GM15510 (cell line): ENCODE results near the gene TBC1D8.

Source experiments
- POLR2A ChIP-seq: IDR thresholded peaks from 3 replicates; pipeline ENCODE4 v1.6.1; 2011; ENCODE audit warnings: borderline replicate concordance; ENCODE audit not compliant: insufficient read length; ENCODE audit errors: extremely low read depth

Gene TBC1D8

DNA sequence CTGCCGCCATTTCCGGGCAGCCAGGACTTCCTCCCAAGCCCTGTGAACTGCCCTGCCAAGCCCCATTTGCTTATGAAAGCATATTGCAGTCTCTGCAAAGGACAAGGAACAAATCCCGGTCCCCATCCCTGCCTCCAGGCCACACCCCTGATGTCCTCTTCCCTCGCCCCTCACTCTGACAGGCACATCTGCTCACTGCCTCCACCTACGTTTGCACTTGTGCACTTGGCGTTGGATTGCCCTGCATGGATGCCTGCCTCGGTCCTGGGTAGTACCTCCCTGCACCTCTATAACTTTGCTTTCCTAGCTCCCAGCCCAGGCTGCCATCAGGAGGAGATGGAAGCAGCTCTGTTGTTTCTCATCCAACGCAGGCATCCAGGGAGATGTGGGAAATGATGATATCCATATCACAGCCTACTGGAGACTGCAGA is 168.7 kb downstream of the TBC1D8 start:
- TF ChIP-seq POLR2A, result no peak

DNA sequence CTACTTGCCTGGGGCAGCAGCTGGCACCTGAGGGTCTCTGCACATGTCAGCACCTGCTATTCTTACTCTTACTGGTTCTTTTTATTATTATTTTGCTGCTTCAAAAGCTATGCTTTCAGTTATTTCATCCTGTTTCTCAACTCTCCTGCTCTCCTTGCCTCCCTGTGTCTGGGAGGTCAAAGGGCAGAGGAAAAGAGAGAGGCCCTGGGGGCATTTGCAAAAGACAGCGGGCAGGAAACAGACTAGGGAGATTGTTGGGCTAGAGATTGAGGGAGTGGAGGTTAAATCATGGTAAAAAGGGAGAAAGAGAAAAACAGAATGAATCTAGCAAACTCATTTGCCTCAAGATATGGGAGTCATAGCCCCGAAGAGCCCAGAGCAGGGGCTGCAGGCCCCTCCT is 170.2 kb downstream of the TBC1D8 start:
- TF ChIP-seq POLR2A, result no peak

GRCh38 chr2:100980046-100980445 is 171.1 kb downstream of the TBC1D8 start:
- no peak for TF ChIP-seq POLR2A

GRCh38 chr2:100978582-100979191 is 172.5 kb downstream of the TBC1D8 start:
- no peak for TF ChIP-seq POLR2A

GRCh38 chr2:100977511-100977910 is 173.7 kb downstream of the TBC1D8 start:
- no peak for TF ChIP-seq POLR2A

DNA sequence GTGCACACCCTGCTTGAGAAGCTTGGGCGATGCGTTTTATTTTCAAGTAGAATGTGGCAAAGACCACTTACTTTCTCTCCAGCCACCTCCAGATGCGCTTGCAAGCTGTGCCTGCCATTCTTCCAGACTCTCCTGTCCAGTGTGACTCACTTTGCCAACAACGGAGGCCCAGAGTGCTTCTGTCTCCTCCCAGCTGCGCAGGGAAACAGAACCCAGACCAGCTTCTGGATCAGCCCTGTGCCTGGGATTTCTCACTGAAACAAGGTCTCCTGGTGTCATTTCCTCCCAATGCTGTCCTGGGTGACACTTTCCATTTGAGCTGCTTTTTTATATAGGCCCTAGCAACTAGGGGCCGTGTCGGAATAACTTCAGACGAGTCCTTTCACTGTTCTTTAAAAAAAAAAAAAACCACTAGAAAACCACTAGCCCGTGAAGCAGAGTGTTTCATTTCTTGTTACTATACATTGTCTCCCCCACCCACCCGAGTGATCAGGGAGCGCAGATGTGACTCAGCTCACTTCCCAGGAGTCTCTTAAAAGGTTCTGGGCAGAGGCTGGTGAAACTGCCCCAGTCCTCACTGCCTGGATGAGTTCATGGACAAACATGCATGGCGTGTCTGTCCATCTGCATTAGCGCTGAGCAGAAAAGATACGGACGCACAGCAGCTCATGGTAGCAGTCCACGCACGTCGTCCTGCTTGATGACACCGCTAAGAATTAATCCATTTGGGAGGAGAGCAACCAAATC is 174.4 kb downstream of the TBC1D8 start:
- TF ChIP-seq POLR2A, result no peak

DNA sequence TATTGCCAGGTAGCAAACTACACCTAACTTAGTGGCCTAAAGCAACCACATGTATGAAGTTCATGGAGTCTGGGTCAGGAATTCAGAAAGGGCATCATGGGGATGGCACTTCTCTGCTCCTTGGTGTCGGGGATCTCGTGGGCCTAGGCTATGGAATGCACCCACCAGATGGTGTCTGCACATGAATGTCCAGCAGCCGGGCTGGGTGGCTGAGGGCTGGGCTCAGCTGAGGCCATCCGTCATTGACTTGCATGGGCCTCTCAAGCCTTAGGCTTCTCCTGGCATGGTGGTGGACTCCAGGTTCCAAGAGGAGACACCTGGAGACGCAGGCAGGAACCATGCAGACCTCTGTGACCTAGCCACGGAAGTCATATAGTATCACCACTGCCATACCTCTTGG is 175.1 kb downstream of the TBC1D8 start:
- TF ChIP-seq POLR2A, result no peak

DNA sequence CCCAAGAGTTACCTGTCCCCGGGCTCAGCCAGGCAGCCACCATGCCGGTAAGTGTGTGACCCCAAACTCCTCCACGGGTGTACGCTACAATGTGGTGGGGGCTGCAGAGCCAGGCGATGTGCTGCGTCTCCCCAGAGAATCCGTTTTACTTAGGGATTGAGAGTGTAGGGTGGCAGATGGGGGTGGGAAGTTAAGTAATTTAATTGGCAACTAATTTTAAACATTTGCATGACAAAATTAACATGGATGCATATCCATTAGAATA is 175.7 kb downstream of the TBC1D8 start:
- TF ChIP-seq POLR2A, result no peak

- TF ChIP-seq POLR2A, result no peak
Observed at GRCh38 chr2:100974712-100975520, 176.3 kb downstream of the TBC1D8 start.

- TF ChIP-seq POLR2A, result no peak
Observed at GRCh38 chr2:100972452-100972851, 178.7 kb downstream of the TBC1D8 start.

GRCh38 chr2:100971221-100971620 is 180.0 kb downstream of the TBC1D8 start:
- TF ChIP-seq POLR2A, result no peak

GRCh38 chr2:100969998-100970397 is 181.2 kb downstream of the TBC1D8 start:
- TF ChIP-seq POLR2A, result no peak

DNA sequence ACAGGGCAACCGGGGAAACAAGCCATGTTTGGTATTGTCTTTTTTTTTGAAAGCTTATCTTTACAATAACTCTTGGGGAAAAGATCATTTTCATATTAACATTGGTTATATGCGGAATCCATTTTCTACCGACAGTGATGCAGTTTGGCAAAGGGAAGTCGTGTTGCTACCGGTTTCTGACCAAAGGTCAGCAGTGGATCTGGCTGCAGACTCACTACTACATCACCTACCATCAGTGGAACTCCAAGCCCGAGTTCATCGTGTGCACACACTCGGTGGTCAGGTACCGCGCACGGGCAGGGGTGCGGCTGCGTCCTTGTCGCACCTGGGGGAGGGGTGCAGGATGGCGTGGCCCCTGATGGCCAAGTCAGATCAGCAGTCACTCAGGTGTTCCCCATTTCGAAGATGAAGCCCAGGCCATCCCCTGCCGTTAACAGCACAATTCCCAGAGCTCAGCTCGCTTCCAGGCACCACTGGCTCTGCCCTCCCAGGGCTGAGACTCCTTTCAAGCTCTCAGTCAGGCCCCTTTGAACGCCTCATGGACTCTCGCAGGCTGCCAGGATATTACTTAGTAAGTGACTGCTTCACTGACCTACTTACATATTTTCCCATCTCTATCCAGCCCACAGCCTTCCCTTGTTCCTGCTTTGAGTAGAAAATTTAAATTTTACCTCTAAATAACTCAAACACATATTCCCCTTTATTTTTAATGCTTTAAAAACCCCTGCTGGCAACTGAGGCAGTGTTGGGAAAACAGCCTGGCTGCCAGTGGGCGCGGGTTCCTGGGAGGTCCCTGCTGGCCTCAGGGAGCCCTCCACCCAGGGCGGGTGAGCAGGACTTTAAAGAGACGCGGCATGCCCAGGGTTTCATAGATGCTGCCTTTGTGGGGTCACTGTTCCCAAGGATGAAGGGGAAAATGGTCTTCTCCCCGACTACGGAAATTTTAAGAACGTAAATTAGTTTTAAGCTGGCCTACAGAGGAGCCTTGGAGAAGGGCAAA is 182.7 kb downstream of the TBC1D8 start:
- no peak for TF ChIP-seq POLR2A

- TF ChIP-seq POLR2A, result no peak
Observed at GRCh38 chr2:100967716-100968115, 183.5 kb downstream of the TBC1D8 start.
